Sigmoid colon (tissue), 7 donors: ENCODE results near the gene SUGCT. TPM values are rescaled to one million over a fixed set of nuclear protein-coding genes. Genes with fewer than 3 reads are reported as not detected.

Experiments
- DNase-seq: peaks from one replicate; pipeline ENCODE4 v3.0.0-alpha.2; 2019
- H3K27ac ChIP-seq, 4 donors: fragments of 200-600 bp; sonication (generic); one replicate each; pipeline ENCODE4 v1.5.1; 2016 to 2019; ENCODE audit warnings: mild to moderate bottlenecking in 1 of 4
- H3K27me3 ChIP-seq, 3 donors: fragments of 200-600 bp; sonication (generic); one replicate each; pipeline ENCODE4 v1.5.1; 2019; ENCODE audit warnings: mild to moderate bottlenecking in 1 of 3
- H3K36me3 ChIP-seq, 4 donors: fragments of 200-600 bp; sonication (generic); one replicate each; pipeline ENCODE4 v1.5.1; 2016 to 2019
- H3K4me1 ChIP-seq, 4 donors: fragments of 200-600 bp; sonication (generic); one replicate each; pipeline ENCODE4 v1.5.1; 2017 to 2019
- H3K4me3 ChIP-seq, 4 donors: fragments of 200-600 bp; sonication (generic); one replicate each; pipeline ENCODE4 v1.5.1; 2017 to 2019; ENCODE audit warnings: mild to moderate bottlenecking in 2 of 4, moderate library complexity in 1 of 4
- H3K9me3 ChIP-seq, 4 donors: fragments of 200-600 bp in 3 of 4; sonication (generic) in 3 of 4; one replicate each; pipeline versions ENCODE4 v1.5.1 to v1.6.1; 2013 to 2019
- CTCF ChIP-seq, 4 experiments: fragments of 450-650 bp in 3 of 4; fragments of 200-600 bp in 1 of 4; IDR thresholded peaks; one replicate each; pipeline ENCODE4 v1.5.1; 2016 to 2019; ENCODE audit warnings: antibody characterized with exemption in 4 of 4, mild to moderate bottlenecking in 3 of 4, moderate library complexity in 2 of 4
- EP300 ChIP-seq, 4 donors: sonication (generic); formaldehyde crosslinking; IDR thresholded peaks; one replicate each; pipeline ENCODE4 v1.6.1; 2017; ENCODE audit warnings: antibody characterized with exemption in 4 of 4
- POLR2A ChIP-seq, 2 donors: fragments of 450-650 bp; IDR thresholded peaks; one replicate each; pipeline ENCODE4 v1.6.1; 2016; ENCODE audit warnings: antibody characterized with exemption in 2 of 2, mild to moderate bottlenecking in 2 of 2, moderate library complexity in 2 of 2
- POLR2AphosphoS5 ChIP-seq, 4 donors: sonication (generic); formaldehyde crosslinking; IDR thresholded peaks; one replicate each; pipeline ENCODE4 v1.6.1; 2017; ENCODE audit warnings: antibody characterized with exemption in 4 of 4
- WGBS, 2 donors: extraction: QIAGEN DNeasy Blood & Tissue Kit; methylation state at CpG; one replicate each; pipeline ENCODE4 v1.1.7; 2013; 5-methylcytosine and 5-hydroxymethylcytosine counted together
- intact Hi-C: fragments of 100-400 bp; cut with DNase I; formaldehyde crosslinking; loops from one replicate; pipeline ENCODE4 v1.15.1; 2023
- polyA plus RNA-seq, 3 donors: library from polyadenylated mRNA; stranded (reverse); fragments of 200-250 nt; gene quantifications; one replicate each; pipeline ENCODE4 v1.2.3, GENCODE V29; 2013
- total RNA-seq, 4 donors: library from RNA; depleted of rRNA; stranded (reverse); fragments of >200 nt; gene quantifications; one replicate each; pipeline ENCODE4 v1.1.0, GENCODE V29; 2016
- donor health status: healthy with polysubstance abuse.
- donor health status: Bipolar disorder and iron deficiency.
- donor health status: healthy.

Gene SUGCT
- total and polyA plus RNA-seq, 7 donors: 2.3 to 25.9 (median 6.3) TPM

GRCh38 chr7:40279991-40280390, 145.2 kb downstream of the SUGCT start:
- Histone ChIP-seq H3K4me3 (no peak overlapping the region), H3K27me3 (no peaks in the 10 kb centered on the region), H3K4me1 (no peaks in the 10 kb centered on the region), H3K36me3 (no peaks in the 10 kb centered on the region), H3K9me3 (peaks cover 0 to 3% (median 0%) of the 10 kb centered on the region in 4 donors), H3K27ac (no peak overlapping the region)
- no peak for DNase-seq
- WGBS, 2 donors: 46 to 47% methylated on average over 2 of the region's 2 CpGs
- intact Hi-C loops: no loop called here
- TF ChIP-seq EP300 (IDR thresholded peaks at IDR 0.05) (no peak), POLR2AphosphoS5 (IDR thresholded peaks at IDR 0.05) (no peak), CTCF (IDR thresholded peaks at IDR 0.05) (no peak), POLR2A (IDR thresholded peaks at IDR 0.05) (no peak)

GRCh38 chr7:40282858-40283257, 148.1 kb downstream of the SUGCT start:
- H3K27ac ChIP-seq: no peak overlapping the region
- H3K27me3 ChIP-seq: no peaks in the 10 kb centered on the region
- intact Hi-C loops: no loop called here
- H3K4me1 ChIP-seq: no peaks in the 10 kb centered on the region
- TF ChIP-seq EP300 (IDR thresholded peaks at IDR 0.05) (no peak), CTCF (IDR thresholded peaks at IDR 0.05) (no peak)
- H3K4me3 ChIP-seq: no peak overlapping the region
- WGBS, 2 donors: 59 to 68% methylated on average over 2 of the region's 2 CpGs
- H3K36me3 ChIP-seq: no peaks in the 10 kb centered on the region
- peaks cover 0 to 3% (median 0%) of the 10 kb centered on the region in 4 donors for H3K9me3 ChIP-seq
- no peak for DNase-seq

GRCh38 chr7:40283391-40283790, 148.6 kb downstream of the SUGCT start:
- Histone ChIP-seq H3K27ac (no peak overlapping the region), H3K9me3 (peaks cover 0 to 3% (median 0%) of the 10 kb centered on the region in 4 donors), H3K4me3 (no peak overlapping the region), H3K36me3 (no peaks in the 10 kb centered on the region), H3K4me1 (no peaks in the 10 kb centered on the region), H3K27me3 (no peaks in the 10 kb centered on the region)
- DNase-seq: no peak
- intact Hi-C loops: no loop called here
- WGBS, 2 donors: 88 to 89% methylated on average over 6 of the region's 6 CpGs
- TF ChIP-seq POLR2AphosphoS5 (IDR thresholded peaks at IDR 0.05) (no peak), POLR2A (IDR thresholded peaks at IDR 0.05) (no peak), CTCF (IDR thresholded peaks at IDR 0.05) (no peak), EP300 (IDR thresholded peaks at IDR 0.05) (no peak)

DNA sequence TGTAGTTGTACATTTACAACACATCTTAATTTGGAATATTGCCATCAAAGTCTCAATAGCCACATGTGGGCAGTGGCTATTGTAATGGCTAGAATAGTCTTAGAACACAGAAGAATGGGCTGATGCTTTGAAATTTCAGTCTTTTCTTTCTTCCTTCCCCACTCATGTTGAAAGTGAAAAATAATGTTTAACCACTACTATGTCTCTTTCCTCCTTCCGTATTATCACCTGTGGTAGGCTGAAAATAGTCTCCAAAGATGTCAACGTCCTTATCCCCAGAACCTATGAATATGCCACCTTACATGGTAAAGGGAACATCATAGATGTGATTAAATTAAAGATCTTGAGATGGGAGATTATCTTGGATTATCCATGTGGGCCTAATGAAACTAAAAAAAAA, 154.0 kb downstream of the SUGCT start:
- no peak overlapping the region for H3K27ac ChIP-seq
- TF ChIP-seq POLR2AphosphoS5 (IDR thresholded peaks at IDR 0.05) (no peak), EP300 (IDR thresholded peaks at IDR 0.05) (no peak), CTCF (IDR thresholded peaks at IDR 0.05) (no peak), POLR2A (IDR thresholded peaks at IDR 0.05) (no peak)
- no peaks in the 10 kb centered on the region for H3K4me1 ChIP-seq
- H3K4me3 ChIP-seq: no peak overlapping the region
- H3K27me3 ChIP-seq: no peaks in the 10 kb centered on the region
- no peaks in the 10 kb centered on the region for H3K9me3 ChIP-seq
- WGBS, 2 donors: 80 to 83% methylated on average over 2 of the region's 2 CpGs
- H3K36me3 ChIP-seq: no peaks in the 10 kb centered on the region
- intact Hi-C loops: no loop called here
- DNase-seq: no peak

- H3K27me3 ChIP-seq: no peaks in the 10 kb centered on the region
- TF ChIP-seq POLR2A (IDR thresholded peaks at IDR 0.05) (no peak), CTCF (IDR thresholded peaks at IDR 0.05) (no peak), EP300 (IDR thresholded peaks at IDR 0.05) (no peak), POLR2AphosphoS5 (IDR thresholded peaks at IDR 0.05) (no peak)
- no peak overlapping the region for H3K4me3 ChIP-seq
- H3K4me1 ChIP-seq: no peaks in the 10 kb centered on the region
- no peak overlapping the region for H3K27ac ChIP-seq
- intact Hi-C loops: no loop called here
- H3K9me3 ChIP-seq: no peaks in the 10 kb centered on the region
- 79 to 87% methylated on average over 1 of the region's 1 CpG for WGBS, 2 donors
- no peak for DNase-seq
- H3K36me3 ChIP-seq: no peaks in the 10 kb centered on the region
These were observed 163.0 kb downstream of the SUGCT start for GRCh38 chr7:40297741-40298311.
